H1 (cell line): ENCODE results near the gene WASL. TPM values are rescaled to one million over a fixed set of nuclear protein-coding genes. Genes with fewer than 3 reads are reported as not detected.

Source experiments
- CTCF ChIA-PET: fragments of 300-600 bp; sonication (Branson Sonifier 250); formaldehyde crosslinking; loops from one replicate; lab custom pipeline; 2021; ENCODE audit not compliant: partially characterized antibody; lab: Charles Lee
- POLR2A ChIA-PET: fragments of 300-600 bp; sonication (Branson Sonifier 250); formaldehyde crosslinking; loops from one replicate; lab custom pipeline; 2021; ENCODE audit warnings: inconsistent platforms; ENCODE audit not compliant: partially characterized antibody; lab: Charles Lee
- DNase-seq, 2 experiments: peaks; one replicate each; pipeline versions ENCODE4 v3.0.0 to v3.0.0-alpha.2; 2010 to 2022; ENCODE audit warnings: low spot score in 2 of 2, low read depth in 1 of 2, mixed read lengths in 1 of 2
- FAIRE-seq: peaks from 2 replicates; lab custom pipeline; 2011; peaks lifted over from hg19 to GRCh38; lab: Jason Lieb, UNC
- H2AFZ ChIP-seq: 2 replicates; pipeline ENCODE4 v1.8.1; 2012; ENCODE audit warnings: low read length, inconsistent platforms
- H2AK5ac ChIP-seq: 2 replicates; pipeline ENCODE4 v1.6.1; 2013; ENCODE audit warnings: low read depth, low read length
- H2BK120ac ChIP-seq: replicated peaks from 2 replicates; pipeline ENCODE3; 2013; ENCODE audit warnings: low read depth, low read length, inconsistent platforms
- H2BK12ac ChIP-seq: 2 replicates; pipeline ENCODE4 v1.6.1; 2013; ENCODE audit warnings: low read depth, low read length
- H2BK15ac ChIP-seq: 2 replicates; pipeline ENCODE4 v1.6.1; 2013; ENCODE audit warnings: low read length
- H2BK20ac ChIP-seq: 2 replicates; pipeline ENCODE4 v1.6.1; 2013; ENCODE audit warnings: low read length
- H2BK5ac ChIP-seq: 2 replicates; pipeline ENCODE4 v1.6.1; 2013; ENCODE audit warnings: low read depth, low read length
- H3K14ac ChIP-seq: 2 replicates; pipeline ENCODE4 v1.6.1; 2013; ENCODE audit warnings: inconsistent platforms; ENCODE audit not compliant: insufficient read length
- H3K18ac ChIP-seq: 2 replicates; pipeline ENCODE4 v1.6.1; 2013; ENCODE audit warnings: low read length; ENCODE audit errors: extremely low read depth
- H3K23ac ChIP-seq: 2 replicates; pipeline ENCODE4 v1.6.1; 2013; ENCODE audit warnings: inconsistent platforms; ENCODE audit not compliant: insufficient read length
- H3K23me2 ChIP-seq: 2 replicates; pipeline ENCODE4 v1.6.1; 2013; ENCODE audit warnings: low read depth, low read length
- H3K27ac ChIP-seq: 2 replicates; pipeline ENCODE4 v1.6.1; 2011; ENCODE audit warnings: low read depth, low read length, inconsistent platforms
- H3K27me3 ChIP-seq, 4 experiments: replicated peaks in 1 of 4; 1 replicate in 1 of 4; 2 replicates in 3 of 4; pipeline versions ENCODE4 v1.6.1 to v1.8.1; 2011 to 2013; ENCODE audit warnings: low read length in 3 of 4, mild to moderate bottlenecking in 3 of 4, inconsistent platforms in 2 of 4, mixed read lengths in 2 of 4, moderate library complexity in 1 of 4; ENCODE audit not compliant: control insufficient read depth in 3 of 4, insufficient read depth in 3 of 4; ENCODE audit errors: extremely low read depth in 1 of 4
- H3K36me3 ChIP-seq, 4 experiments: 2 replicates each; pipeline versions ENCODE4 v1.6.1 to v1.8.1; 2011 to 2013; ENCODE audit warnings: mild to moderate bottlenecking in 4 of 4, low read length in 3 of 4, moderate library complexity in 2 of 4, control low read depth in 1 of 4, inconsistent platforms in 1 of 4; ENCODE audit not compliant: insufficient read depth in 4 of 4, control insufficient read depth in 2 of 4
- H3K4ac ChIP-seq: replicated peaks from 2 replicates; pipeline ENCODE3; 2013; ENCODE audit warnings: low read length, low read depth, mixed read lengths, inconsistent platforms; ENCODE audit not compliant: insufficient read length
- H3K4me1 ChIP-seq, 4 experiments: replicated peaks in 1 of 4; 1 replicate in 1 of 4; 2 replicates in 3 of 4; pipeline versions ENCODE4 v1.6.1 to v1.8.1; 2011 to 2013; ENCODE audit warnings: low read length in 3 of 4, inconsistent platforms in 2 of 4, mixed read lengths in 1 of 4; ENCODE audit not compliant: insufficient read depth in 4 of 4, control insufficient read depth in 3 of 4
- H3K4me2 ChIP-seq, 2 experiments: 2 replicates each; pipeline versions ENCODE4 v1.6.1 to v1.8.1; 2011 to 2013; ENCODE audit warnings: low read depth in 2 of 2, low read length in 2 of 2, control low read depth in 1 of 2, inconsistent platforms in 1 of 2, mild to moderate bottlenecking in 1 of 2; ENCODE audit not compliant: insufficient read depth in 1 of 2
- H3K4me3 ChIP-seq, 4 experiments: fragments of 200-600, 300-600 bp in 1 of 4; sonication (generic), shearing (Covaris generic), sonication (Bioruptor Twin) in 1 of 4; 2 replicates each; pipeline versions ENCODE4 v1.5.1 to v1.8.1; 2011 to 2016; ENCODE audit warnings: low read length in 4 of 4, low read depth in 3 of 4, control low read depth in 2 of 4, inconsistent platforms in 2 of 4, mild to moderate bottlenecking in 2 of 4, mixed read lengths in 1 of 4, moderate library complexity in 1 of 4; ENCODE audit not compliant: insufficient read depth in 2 of 4; ENCODE audit errors: extremely low read depth in 1 of 4
- H3K56ac ChIP-seq: replicated peaks from 2 replicates; pipeline ENCODE3; 2013; ENCODE audit warnings: low read depth, mild to moderate bottlenecking, mixed read lengths, low read length, inconsistent platforms; ENCODE audit not compliant: insufficient read length
- H3K79me1 ChIP-seq: 2 replicates; pipeline ENCODE4 v1.6.1; 2013; ENCODE audit warnings: low read depth, low read length, control low read depth
- H3K79me2 ChIP-seq, 2 experiments: 2 replicates each; pipeline versions ENCODE4 v1.6.1 to v1.8.1; 2012 to 2013; ENCODE audit warnings: low read length in 2 of 2, mild to moderate bottlenecking in 2 of 2, inconsistent platforms in 1 of 2; ENCODE audit not compliant: insufficient read depth in 2 of 2, control insufficient read depth in 1 of 2
- H3K9ac ChIP-seq, 4 experiments: replicated peaks in 1 of 4; 1 replicate in 1 of 4; 2 replicates in 3 of 4; pipeline versions ENCODE4 v1.6.1 to v1.8.1; 2011 to 2013; ENCODE audit warnings: low read depth in 3 of 4, low read length in 3 of 4, control low read depth in 2 of 4, mild to moderate bottlenecking in 2 of 4, moderate library complexity in 2 of 4, inconsistent platforms in 1 of 4; ENCODE audit errors: extremely low read depth in 1 of 4
- H3K9me3 ChIP-seq, 2 experiments: 2 replicates each; pipeline versions ENCODE4 v1.6.1 to v1.8.1; 2012 to 2013; ENCODE audit warnings: mild to moderate bottlenecking in 2 of 2, moderate library complexity in 2 of 2, control low read depth in 1 of 2, inconsistent platforms in 1 of 2, low read depth in 1 of 2, low read length in 1 of 2, mixed read lengths in 1 of 2; ENCODE audit not compliant: insufficient read depth in 2 of 2
- H4K20me1 ChIP-seq, 2 experiments: replicated peaks in 1 of 2; 2 replicates each; pipeline versions ENCODE3 to v1.8.1; 2011 to 2013; ENCODE audit warnings: inconsistent platforms in 2 of 2, low read length in 2 of 2, mild to moderate bottlenecking in 1 of 2; ENCODE audit not compliant: insufficient read depth in 2 of 2, control insufficient read depth in 1 of 2
- H4K5ac ChIP-seq: 2 replicates; pipeline ENCODE4 v1.6.1; 2013; ENCODE audit warnings: low read length, low read depth, mixed read lengths, inconsistent platforms; ENCODE audit not compliant: insufficient read length
- H4K8ac ChIP-seq: 2 replicates; pipeline ENCODE4 v1.8.0; 2013; ENCODE audit warnings: mild to moderate bottlenecking, moderate library complexity, low read length, inconsistent platforms; ENCODE audit not compliant: insufficient read depth; ENCODE audit errors: extremely low read depth
- H4K91ac ChIP-seq: replicated peaks from 2 replicates; pipeline ENCODE3; 2013; ENCODE audit warnings: low read length, mixed read lengths, inconsistent platforms; ENCODE audit not compliant: insufficient read length
- ATF3 ChIP-seq: IDR thresholded peaks from 2 replicates; pipeline ENCODE4 v1.6.1; 2011; ENCODE audit warnings: low read depth, mild to moderate bottlenecking, low read length; ENCODE audit not compliant: insufficient read depth
- CTBP2 ChIP-seq: IDR thresholded peaks from 2 replicates; pipeline ENCODE4 v1.7.0; 2011; ENCODE audit warnings: borderline replicate concordance, mild to moderate bottlenecking, moderate library complexity, mixed read lengths, low read length; ENCODE audit not compliant: insufficient read depth, insufficient read length
- KDM4A ChIP-seq: IDR thresholded peaks from one replicate; pipeline ENCODE4 v1.7.1; 2012; ENCODE audit warnings: low read depth, mild to moderate bottlenecking, moderate library complexity, low read length, inconsistent platforms; ENCODE audit not compliant: severe bottlenecking
- KDM5A ChIP-seq: fragments of 200-600 bp; IDR thresholded peaks from 2 replicates; pipeline ENCODE4 v1.7.1; 2012; ENCODE audit warnings: mild to moderate bottlenecking, low read length, inconsistent platforms, mixed read lengths
- MAFK ChIP-seq: IDR thresholded peaks from 2 replicates; pipeline ENCODE4 v1.6.1; 2012; ENCODE audit warnings: low read depth, mild to moderate bottlenecking, improper control_type of control experiment, low read length
- PHF8 ChIP-seq: fragments of 200-600 bp; sonication (generic); conservative IDR thresholded peaks from 2 replicates; pipeline ENCODE4 v1.7.1; 2012; ENCODE audit warnings: low read depth, mild to moderate bottlenecking, inconsistent platforms, low read length, moderate library complexity
- RBBP5 ChIP-seq: IDR thresholded peaks from 2 replicates; pipeline ENCODE4 v1.7.1; 2012; ENCODE audit warnings: low read depth, mild to moderate bottlenecking, inconsistent platforms, low read length, moderate library complexity, borderline replicate concordance
- SUZ12 ChIP-seq: fragments of 200-600 bp; sonication (generic); IDR thresholded peaks from 2 replicates; pipeline ENCODE4 v1.6.1; 2012; ENCODE audit warnings: mild to moderate bottlenecking, inconsistent platforms, low read length, moderate library complexity, mixed read lengths
- TAF7 ChIP-seq: optimal IDR thresholded peaks from 2 replicates; pipeline ENCODE3; 2011; ENCODE audit warnings: low read depth, mild to moderate bottlenecking, inconsistent platforms, low read length, moderate library complexity, borderline replicate concordance
- TBP ChIP-seq: IDR thresholded peaks from 2 replicates; pipeline ENCODE4 v1.6.1; 2011; ENCODE audit warnings: low read depth, low read length, improper control_type of control experiment
- WGBS, 2 experiments: shearing (Covaris generic) in 1 of 2; methylation state at CpG; one replicate each; pipeline versions ENCODE4 v1.1.6 to v1.1.7; 2013 to 2015; ENCODE audit warnings: low lambda C conversion rate in 2 of 2, mixed read lengths in 2 of 2, inconsistent platforms in 1 of 2, low coverage in 1 of 2, missing lambda C conversion rate in 1 of 2; ENCODE audit not compliant: insufficient replicate concordance in 2 of 2, insufficient coverage in 1 of 2, insufficient read length in 1 of 2; ENCODE audit errors: extremely low coverage in 1 of 2, missing lambda C conversion rate in 1 of 2; 5-methylcytosine and 5-hydroxymethylcytosine counted together
- polyA plus RNA-seq, 7 experiments: library from polyadenylated mRNA; depleted of rRNA in 3 of 7; stranded (reverse) in 5 of 7; unstranded in 2 of 7; fragments of >200 nt in 5 of 7; fragments of 200-250 nt in 2 of 7; gene quantifications; 1 replicate in 5 of 7; 2 replicates in 1 of 7; 4 replicates in 1 of 7; pipeline versions ENCODE4 v1.2.1 to v1.2.3, GENCODE V29; 2011 to 2013; ENCODE audit warnings: missing spikeins in 2 of 7, mixed read lengths in 2 of 7
- total RNA-seq: library from RNA; stranded (reverse); fragmentation: NEBNext Ultra II Directional; extraction: Animal tissue kit (Norgen Biotek cat#: 25700); gene quantifications from 2 replicates; pipeline ENCODE4 v1.2.1, GENCODE V29; 2021

The WASL gene
- total and polyA plus RNA-seq, 2 of the 8 experiments (the other 6 are each of a cell fraction or from before 2014, with no cell fraction given), result 7.7 to 38.9 TPM

GRCh38 chr7:123649964-123650363, 98.8 kb downstream of the WASL start:
- Histone ChIP-seq H3K56ac (no peak overlapping the region), H2AK5ac (no peak overlapping the region), H4K5ac (no peak overlapping the region), H3K23ac (no peak overlapping the region), H3K18ac (no peak overlapping the region), H3K4me2 (no peak overlapping the region), H3K23me2 (no peaks in the 10 kb centered on the region), H3K36me3 (no peaks in the 10 kb centered on the region), H4K8ac (no peak overlapping the region), H3K4ac (no peak overlapping the region), H3K79me1 (no peaks in the 10 kb centered on the region), H3K4me3 (no peak overlapping the region), H2BK5ac (no peak overlapping the region), H3K27me3 (no peaks in the 10 kb centered on the region), H3K27ac (no peak overlapping the region), H3K9me3 (no peaks in the 10 kb centered on the region), H2BK12ac (no peak overlapping the region), H3K14ac (no peak overlapping the region), H2BK15ac (no peak overlapping the region), H3K9ac (no peak overlapping the region), H4K20me1 (no peaks in the 10 kb centered on the region), H3K79me2 (no peaks in the 10 kb centered on the region), H2BK120ac (no peak overlapping the region), H3K4me1 (peaks cover 0 to 5% (median 3%) of the 10 kb centered on the region in 4 experiments; a peak in 2 of 7 replicates), H2BK20ac (no peak overlapping the region), H2AFZ (peak overlapping the region; percentile 41; the same call in 1 of the 2 replicates), H4K91ac (no peak overlapping the region)
- ChIA-PET CTCF (interaction anchor here (0.7 to 2.0 kb wide), 7 partner anchors 12 to 51 kb away, joined by 3 to 4 read pairs (median 3); no protein-coding TSS in a partner anchor), POLR2A (interaction anchor here (1.0 kb wide), 1 partner anchor 11 kb away, joined by 4 read pairs; no protein-coding TSS in a partner anchor)
- FAIRE-seq (no peak), DNase-seq (no peak)
- TF ChIP-seq ATF3 (no peak), PHF8 (no peak), KDM4A (no peak), RBBP5 (no peak), TBP (no peak), TAF7 (no peak), MAFK (no peak), SUZ12 (no peak), KDM5A (no peak), CTBP2 (no peak)
- 89% methylated on average over 2 of the region's 2 CpGs; no CpG with 5 or more reads in 1 of the 2 experiments for WGBS, 2 experiments
